ENCODE results near the gene CD44.

DNA sequence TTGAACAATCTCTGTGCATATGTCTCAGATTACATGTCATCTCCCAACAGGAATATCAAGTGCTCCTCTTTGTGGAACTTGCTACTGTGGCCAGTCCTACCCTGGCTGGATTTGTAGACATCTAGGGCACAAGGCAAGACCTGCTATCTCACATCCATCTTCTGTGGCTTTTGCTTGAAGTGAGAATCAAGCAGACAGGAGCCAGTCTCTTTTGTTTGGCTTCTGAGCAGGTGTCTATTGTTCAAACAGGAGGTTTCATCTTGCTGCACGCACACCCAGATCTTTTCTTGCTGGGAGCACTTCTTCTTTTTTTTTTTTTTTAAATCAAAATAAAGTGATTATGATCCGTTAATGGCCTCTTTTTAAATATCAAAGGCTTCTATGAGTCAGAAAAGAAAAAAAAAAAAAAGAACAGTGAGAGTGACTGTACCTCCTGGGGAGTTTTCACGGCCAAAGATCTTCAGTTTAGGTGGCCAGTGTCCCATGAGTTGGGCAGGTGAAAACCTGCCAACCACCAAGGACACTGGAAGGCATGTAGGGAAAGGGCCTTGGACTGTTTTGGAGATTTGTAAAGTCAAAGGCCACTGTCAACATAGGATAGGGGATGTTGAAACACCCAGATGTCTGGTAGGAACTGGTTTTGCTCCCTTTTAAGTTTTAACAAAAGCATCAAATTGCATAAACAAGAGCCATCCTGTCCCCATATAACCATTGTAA lies 78.1 kb downstream of the CD44 start:
- TF ChIP-seq, protein P1, sequence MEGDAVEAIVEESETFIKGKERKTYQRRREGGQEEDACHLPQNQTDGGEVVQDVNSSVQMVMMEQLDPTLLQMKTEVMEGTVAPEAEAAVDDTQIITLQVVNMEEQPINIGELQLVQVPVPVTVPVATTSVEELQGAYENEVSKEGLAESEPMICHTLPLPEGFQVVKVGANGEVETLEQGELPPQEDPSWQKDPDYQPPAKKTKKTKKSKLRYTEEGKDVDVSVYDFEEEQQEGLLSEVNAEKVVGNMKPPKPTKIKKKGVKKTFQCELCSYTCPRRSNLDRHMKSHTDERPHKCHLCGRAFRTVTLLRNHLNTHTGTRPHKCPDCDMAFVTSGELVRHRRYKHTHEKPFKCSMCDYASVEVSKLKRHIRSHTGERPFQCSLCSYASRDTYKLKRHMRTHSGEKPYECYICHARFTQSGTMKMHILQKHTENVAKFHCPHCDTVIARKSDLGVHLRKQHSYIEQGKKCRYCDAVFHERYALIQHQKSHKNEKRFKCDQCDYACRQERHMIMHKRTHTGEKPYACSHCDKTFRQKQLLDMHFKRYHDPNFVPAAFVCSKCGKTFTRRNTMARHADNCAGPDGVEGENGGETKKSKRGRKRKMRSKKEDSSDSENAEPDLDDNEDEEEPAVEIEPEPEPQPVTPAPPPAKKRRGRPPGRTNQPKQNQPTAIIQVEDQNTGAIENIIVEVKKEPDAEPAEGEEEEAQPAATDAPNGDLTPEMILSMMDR (IDR thresholded peaks at IDR 0.05 in 8 of 11, conservative IDR thresholded peaks at IDR 0.05 in 3 of 11), result no peak
- no peak for TF ChIP-seq POLR2A (IDR thresholded peaks at IDR 0.05)
